GM12864 (cell line): Measurements from ENCODE around the gene ACR.

ENCODE experiments used
- DNase-seq: peaks from one replicate; pipeline ENCODE4 v3.0.0-alpha.2; 2011; ENCODE audit warnings: low read depth
- H3K4me3 ChIP-seq: 2 replicates; pipeline ENCODE4 v1.5.1; 2011; ENCODE audit warnings: mild to moderate bottlenecking, low read depth, low read length, control low read depth
- TF ChIP-seq, protein P1 (sequence below): IDR thresholded peaks from 2 replicates; pipeline ENCODE4 v1.5.1; 2011; ENCODE audit warnings: low read depth, mild to moderate bottlenecking, moderate library complexity, low read length, control low read depth, inconsistent platforms; ENCODE audit errors: missing control alignments

ACR gene

DNA sequence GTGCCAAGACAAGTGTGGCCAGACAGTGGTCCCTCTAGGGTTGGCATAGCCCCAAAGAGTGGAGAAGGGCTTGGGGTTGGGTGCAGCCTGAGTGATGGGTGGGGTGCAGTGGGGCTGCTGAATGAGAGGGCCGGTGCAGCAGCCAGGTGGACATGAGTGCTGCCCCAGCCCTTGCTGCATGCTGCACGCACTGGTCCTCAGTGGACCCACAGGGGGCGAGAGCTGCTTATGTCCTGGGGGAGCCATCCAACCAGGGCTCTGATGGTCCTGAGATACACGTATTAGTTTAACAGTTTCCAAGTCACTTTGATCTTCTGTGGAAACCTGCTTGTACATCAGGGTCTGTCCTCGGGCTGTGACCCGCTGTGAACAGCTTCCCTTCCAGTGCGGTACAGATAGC, 23.9 kb upstream of the ACR start:
- TF ChIP-seq, protein P1, sequence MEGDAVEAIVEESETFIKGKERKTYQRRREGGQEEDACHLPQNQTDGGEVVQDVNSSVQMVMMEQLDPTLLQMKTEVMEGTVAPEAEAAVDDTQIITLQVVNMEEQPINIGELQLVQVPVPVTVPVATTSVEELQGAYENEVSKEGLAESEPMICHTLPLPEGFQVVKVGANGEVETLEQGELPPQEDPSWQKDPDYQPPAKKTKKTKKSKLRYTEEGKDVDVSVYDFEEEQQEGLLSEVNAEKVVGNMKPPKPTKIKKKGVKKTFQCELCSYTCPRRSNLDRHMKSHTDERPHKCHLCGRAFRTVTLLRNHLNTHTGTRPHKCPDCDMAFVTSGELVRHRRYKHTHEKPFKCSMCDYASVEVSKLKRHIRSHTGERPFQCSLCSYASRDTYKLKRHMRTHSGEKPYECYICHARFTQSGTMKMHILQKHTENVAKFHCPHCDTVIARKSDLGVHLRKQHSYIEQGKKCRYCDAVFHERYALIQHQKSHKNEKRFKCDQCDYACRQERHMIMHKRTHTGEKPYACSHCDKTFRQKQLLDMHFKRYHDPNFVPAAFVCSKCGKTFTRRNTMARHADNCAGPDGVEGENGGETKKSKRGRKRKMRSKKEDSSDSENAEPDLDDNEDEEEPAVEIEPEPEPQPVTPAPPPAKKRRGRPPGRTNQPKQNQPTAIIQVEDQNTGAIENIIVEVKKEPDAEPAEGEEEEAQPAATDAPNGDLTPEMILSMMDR, result no peak
- DNase-seq, result no peak
- H3K4me3 ChIP-seq, result no peak overlapping the region

DNA sequence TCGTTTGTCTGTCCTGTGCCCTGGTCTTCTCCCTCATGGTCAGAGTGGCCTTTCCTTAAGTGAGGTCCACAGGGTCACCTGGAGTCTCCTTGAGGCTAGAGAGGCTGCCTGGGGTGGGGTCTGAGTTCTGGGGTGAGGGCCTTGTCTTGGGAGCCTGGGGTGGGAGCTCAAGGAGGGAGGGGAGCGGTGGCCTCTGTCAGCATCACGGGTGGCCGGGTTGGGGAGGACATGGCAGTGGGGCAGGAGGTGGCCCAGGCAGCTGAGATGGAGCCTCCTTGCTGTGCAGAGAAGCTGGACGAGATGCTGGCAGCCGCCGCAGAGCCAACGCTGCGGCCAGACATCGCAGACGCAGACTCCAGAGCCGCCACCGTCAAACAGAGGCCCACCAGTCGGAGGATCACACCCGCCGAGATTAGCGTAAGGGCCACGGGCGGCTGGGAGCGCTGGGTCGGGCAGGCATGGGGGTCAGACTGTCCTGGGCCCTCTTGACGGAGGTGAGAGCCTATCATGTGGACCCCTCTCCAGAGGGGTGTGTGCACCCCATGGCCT, 23.3 kb upstream of the ACR start:
- DNase-seq, result no peak
- TF ChIP-seq, protein P1, result no peak
- H3K4me3 ChIP-seq, result no peak overlapping the region

DNA sequence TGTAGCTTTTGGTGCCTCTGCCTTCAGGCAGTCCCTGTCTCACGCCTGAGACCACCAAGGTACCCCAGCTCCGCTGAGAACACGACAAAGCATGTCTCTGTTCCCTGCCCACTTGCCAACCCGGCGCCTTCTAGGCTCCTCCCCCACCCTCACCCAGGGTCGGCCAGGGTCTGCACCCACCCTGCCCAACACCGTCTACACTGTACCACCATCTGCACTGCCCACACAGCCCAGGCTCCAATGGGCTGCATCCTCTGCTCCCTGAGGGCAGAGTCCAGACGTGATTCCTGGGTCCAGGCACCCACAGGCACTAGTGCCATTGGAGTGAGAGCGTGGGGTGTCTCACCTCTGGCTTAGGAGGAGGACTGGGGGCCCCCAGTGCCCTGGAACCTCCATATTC, 22.8 kb upstream of the ACR start:
- DNase-seq, result no peak
- TF ChIP-seq, protein P1, result no peak

DNA sequence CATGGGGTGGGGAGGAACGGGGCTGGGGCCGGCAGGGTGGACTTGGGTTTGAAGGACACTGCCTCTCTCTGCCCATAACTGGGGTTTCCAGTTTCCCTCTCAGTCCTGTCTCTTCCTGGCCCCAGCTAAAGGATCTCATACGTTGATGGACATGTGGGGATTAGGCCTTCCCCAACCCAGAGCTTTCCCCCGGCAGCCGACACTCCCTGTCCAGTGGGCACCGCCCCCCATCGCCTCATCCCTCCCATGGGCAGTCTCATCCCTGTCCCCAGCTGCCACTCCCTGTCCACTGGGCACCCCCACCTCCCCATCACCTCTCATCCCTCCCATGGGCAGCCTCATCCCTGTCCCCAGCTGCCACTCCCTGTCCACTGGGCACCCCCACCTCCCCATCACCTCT, 22.2 kb upstream of the ACR start:
- no peak for DNase-seq
- TF ChIP-seq, protein P1, result no peak
- H3K4me3 ChIP-seq, result no peak overlapping the region

More for the DNA sequence above, 22.8 kb upstream of the ACR start:
- no peak overlapping the region for H3K4me3 ChIP-seq

DNA sequence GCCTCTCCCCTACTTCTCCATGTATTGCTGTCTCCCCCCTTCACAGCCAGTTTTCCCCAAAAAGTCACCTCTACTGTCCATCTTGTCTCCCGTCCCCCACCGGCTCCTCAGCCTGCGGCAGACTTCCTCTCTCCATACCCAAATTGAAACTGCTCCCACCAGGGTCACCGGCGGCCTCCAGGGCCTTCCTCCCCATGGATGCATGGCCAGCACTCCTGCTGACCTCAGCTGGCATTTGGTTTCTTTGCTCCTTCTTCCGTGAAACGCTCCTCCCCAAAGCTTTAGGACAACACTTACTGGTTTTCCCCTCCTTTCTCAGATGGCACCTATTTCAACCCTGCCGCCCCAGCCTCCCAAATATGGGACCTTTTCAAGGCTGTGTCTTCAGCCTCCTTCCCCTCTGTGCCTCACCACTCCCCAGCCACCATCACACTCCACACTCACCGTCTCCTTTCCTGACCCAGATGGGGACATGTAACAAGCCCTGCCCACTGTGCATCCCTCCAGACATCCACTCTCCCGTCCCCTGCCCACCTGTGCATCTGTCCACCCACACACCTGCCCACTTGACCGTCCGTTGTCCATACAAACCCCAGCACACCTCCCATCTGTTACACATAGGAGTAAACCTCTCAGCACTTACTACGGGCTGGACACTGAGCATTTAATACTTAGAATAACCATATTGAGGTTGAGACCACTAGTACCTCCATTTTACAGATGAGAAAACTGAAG, 21.5 kb upstream of the ACR start:
- H3K4me3 ChIP-seq, result no peak overlapping the region
- no peak for DNase-seq
- TF ChIP-seq, protein P1, result no peak

DNA sequence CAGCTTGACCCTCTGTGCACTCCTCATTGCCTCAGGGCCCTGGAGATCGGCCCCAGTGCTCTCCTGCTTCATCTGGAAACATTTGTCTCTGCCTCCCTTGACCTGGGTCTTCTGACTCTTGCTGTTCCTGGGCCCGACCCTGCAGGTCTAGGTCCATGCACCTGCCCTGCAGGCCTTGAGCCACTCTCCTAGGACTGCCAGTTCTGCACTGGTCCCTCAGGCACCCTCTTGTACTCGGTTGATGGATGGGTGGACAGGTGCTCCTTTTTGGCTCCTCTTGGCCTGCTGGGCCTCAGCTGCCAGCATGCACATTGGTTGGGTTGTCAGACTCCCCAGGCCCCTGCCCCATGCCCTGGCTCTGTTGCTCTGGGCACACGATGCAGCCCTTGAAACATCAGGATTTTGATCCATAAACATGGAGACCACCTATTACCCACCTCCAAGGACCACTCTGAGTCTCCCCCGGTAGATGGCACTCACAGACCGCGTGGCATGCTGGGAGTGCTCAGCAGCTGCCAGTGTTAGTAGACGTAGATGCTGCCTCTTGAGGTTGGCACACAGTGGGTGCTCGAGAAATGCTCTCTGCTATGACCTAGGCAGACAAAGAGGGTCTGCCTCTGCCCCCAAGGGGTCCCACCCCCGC, 20.2 kb upstream of the ACR start:
- TF ChIP-seq, protein P1, result peak; percentile 30

More for the DNA sequence above, 20.2 kb upstream of the ACR start:
- DNase-seq, result no peak
- no peak overlapping the region for H3K4me3 ChIP-seq
